Smooth muscle cell of bladder (primary cell): ENCODE measurements around the gene DEPP1. TPM values are rescaled to one million over a fixed set of nuclear protein-coding genes. Genes with fewer than 3 reads are reported as not detected.

Experiments
- total RNA-seq: library from RNA; depleted of rRNA; stranded (reverse); fragments of >200 nt; gene quantifications from 2 replicates; pipeline ENCODE4 v1.2.3, GENCODE V29; 2014

Gene DEPP1, protein sequence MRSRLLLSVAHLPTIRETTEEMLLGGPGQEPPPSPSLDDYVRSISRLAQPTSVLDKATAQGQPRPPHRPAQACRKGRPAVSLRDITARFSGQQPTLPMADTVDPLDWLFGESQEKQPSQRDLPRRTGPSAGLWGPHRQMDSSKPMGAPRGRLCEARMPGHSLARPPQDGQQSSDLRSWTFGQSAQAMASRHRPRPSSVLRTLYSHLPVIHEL
- 9.4 and 22.6 TPM in 2 replicates for total RNA-seq

GRCh38 chr10:44978570-44979280 is at the start of gene DEPP1:
DEPP1 (minus strand) TSS chr10:44978809; CDS start chr10:44978030, 779 bp downstream.

GRCh38 chr10:45000752-45001380 is 22.3 kb upstream of the DEPP1 start, which contains the start of gene ZNF22:
ZNF22 (plus strand) TSS chr10:45000923; CDS start chr10:45003369, 2,446 bp downstream.

DNA sequence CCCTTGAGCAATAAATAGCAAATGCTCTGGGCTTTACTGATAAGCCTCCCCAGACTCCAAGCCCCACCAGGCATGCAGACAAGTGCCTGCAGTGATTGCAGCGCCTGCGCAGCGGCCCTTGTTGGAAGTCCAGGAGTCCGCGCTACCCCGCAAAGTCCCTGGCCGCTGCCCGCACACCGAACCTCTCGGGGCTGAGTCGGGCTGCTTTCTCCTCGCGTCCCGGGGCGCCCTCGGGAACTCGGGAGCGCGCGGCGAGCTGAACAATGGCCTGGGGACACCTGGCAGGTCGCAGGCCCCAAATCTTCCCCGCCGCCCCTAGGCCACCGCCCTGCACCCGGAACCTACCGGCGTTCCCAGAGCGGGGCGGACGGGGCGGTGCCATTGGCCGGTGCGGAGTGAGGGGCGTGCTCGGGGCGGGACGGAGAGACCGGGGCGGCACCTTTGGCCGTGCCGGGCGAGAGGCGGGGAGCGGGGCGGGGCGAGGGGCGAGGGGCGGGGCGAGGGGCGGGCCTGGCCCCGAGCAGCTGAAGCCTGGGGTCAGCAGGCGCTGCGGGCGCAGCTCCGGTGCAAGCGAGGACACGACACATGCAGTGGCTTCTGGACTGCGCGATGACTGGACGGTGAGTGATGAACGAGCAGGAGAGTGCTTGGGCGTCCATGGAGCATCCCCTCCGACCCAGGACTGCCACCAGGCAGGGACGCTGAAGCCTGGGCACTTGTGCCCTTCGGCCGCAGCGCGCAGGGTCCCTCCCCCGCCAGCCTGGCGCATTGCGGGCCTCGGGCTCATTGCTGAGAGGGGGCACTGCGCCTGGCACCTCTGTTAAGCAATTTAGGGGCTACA is 19.1 kb downstream of the DEPP1 start, which contains the start of gene RASSF4:
Gene RASSF4, plus strand, starts transcription at position 556 of the 841 bp plus-strand sequence. CDS start 10,401 bp downstream, outside the sequence.

Other genes starting within 250 kb of the DEPP1 start
- gene TMEM72, start 67.5 kb downstream of the DEPP1 start, total RNA-seq = not detected in 2 replicates
- gene RASSF4, start 19.0 kb downstream of the DEPP1 start, total RNA-seq = 11.7 and 11.8 TPM in 2 replicates
- 10.4 and 15.2 TPM in 2 replicates for gene ZNF22, start 22.1 kb upstream of the DEPP1 start, total RNA-seq